ENCODE results near the gene RPL14. TPM values are rescaled to one million over a fixed set of nuclear protein-coding genes. Genes with fewer than 3 reads are reported as not detected.

The RPL14 gene
- total and polyA plus RNA-seq, 2 of the 13 experiments (the other 11 are each of a cell fraction or from before 2014, with no cell fraction given): 502 to 1,291 TPM

DNA sequence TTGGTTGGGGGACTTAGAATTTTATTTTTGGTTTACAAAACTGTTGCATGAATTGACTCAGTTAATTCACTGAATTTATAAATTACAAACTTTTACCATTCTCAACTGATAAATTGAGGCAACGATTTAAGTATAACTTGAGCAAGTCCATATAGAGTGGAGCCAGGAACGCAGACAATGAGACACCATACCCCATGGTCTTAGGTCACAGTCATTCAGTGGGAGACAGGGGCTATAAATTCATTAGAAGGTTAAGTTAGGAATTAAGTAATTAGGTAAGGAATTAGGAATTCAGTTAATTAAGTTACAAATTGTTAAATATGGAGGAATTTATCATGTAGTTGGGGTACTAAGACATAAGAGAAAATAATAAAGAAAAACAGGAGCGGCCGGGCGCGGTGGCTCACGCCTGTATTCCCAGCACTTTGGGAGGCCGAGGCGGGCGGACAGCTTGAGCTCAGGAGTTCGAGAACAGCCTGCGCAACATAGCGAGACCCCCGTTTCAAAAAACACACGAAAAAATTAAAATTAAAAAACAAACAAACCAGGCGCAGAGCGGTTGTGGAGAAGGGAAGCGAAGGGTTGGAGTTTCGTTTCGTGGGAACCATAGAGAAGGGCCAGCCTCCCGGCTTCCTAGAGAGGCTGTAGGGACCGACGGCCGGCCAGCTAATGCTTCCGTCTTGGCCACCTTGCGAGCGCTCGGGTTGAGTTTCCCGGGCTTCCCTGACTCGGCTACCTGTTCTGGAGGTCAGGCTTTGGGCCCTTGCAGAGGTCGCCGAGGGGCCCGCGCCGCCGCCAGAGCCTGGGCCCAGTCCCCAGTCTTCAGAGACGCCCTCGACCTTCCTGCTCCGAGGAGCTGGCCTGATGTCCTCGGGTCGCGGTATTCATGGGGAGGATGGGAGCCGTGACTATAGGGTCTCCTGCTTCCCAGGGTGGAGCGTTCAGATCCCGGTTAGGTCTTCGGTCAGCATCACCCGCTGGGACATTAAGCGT lies 19.6 kb downstream of the RPL14 start, which contains the start of gene ZNF619 (continued):
- TF ChIP-seq ZNF136 (CRISPR knock-in tag; IDR thresholded peaks at IDR 0.05; ENCODE audit: low read depth) (0 out of 2 replicates have a peak, but pooled peaks have one; percentile 36), ZNF234 (CRISPR knock-in tag; conservative IDR thresholded peaks at IDR 0.05) (no peak), ATF1 (CRISPR knock-in tag; IDR thresholded peaks at IDR 0.05) (no peak), SP4 (CRISPR knock-in tag; IDR thresholded peaks at IDR 0.05) (no peak), NFKB2 (CRISPR knock-in tag; IDR thresholded peaks at IDR 0.05; ENCODE audit: borderline replicate concordance) (peak; percentile 72; the same call in 1 of the 2 replicates), ZNF619 (CRISPR knock-in tag; IDR thresholded peaks at IDR 0.05) (no peak), CEBPB (IDR thresholded peaks at IDR 0.05; ENCODE audit: borderline replicate concordance, low read depth, low read length) (no peak), DR1 (CRISPR knock-in tag; IDR thresholded peaks at IDR 0.05) (0 out of 2 replicates have a peak, but pooled peaks have one; percentile 27), PRPF4 (IDR thresholded peaks at IDR 0.05; ENCODE audit: low read depth, low read length, poor library complexity, severe bottlenecking) (no peak), PRMT3 (CRISPR knock-in tag; IDR thresholded peaks at IDR 0.05; ENCODE audit: borderline replicate concordance, low read depth) (no peak), CREM (IDR thresholded peaks at IDR 0.05) (0 out of 2 replicates have a peak, but pooled peaks have one; percentile 17), CREM (CRISPR knock-in tag; IDR thresholded peaks at IDR 0.05) (no peak), SNAI1 (CRISPR knock-in tag; IDR thresholded peaks at IDR 0.05; ENCODE audit: borderline replicate concordance) (no peak), KMT2A (CRISPR knock-in tag; IDR thresholded peaks at IDR 0.05) (peak; percentile 68)
- TF ChIP-seq, protein P1, sequence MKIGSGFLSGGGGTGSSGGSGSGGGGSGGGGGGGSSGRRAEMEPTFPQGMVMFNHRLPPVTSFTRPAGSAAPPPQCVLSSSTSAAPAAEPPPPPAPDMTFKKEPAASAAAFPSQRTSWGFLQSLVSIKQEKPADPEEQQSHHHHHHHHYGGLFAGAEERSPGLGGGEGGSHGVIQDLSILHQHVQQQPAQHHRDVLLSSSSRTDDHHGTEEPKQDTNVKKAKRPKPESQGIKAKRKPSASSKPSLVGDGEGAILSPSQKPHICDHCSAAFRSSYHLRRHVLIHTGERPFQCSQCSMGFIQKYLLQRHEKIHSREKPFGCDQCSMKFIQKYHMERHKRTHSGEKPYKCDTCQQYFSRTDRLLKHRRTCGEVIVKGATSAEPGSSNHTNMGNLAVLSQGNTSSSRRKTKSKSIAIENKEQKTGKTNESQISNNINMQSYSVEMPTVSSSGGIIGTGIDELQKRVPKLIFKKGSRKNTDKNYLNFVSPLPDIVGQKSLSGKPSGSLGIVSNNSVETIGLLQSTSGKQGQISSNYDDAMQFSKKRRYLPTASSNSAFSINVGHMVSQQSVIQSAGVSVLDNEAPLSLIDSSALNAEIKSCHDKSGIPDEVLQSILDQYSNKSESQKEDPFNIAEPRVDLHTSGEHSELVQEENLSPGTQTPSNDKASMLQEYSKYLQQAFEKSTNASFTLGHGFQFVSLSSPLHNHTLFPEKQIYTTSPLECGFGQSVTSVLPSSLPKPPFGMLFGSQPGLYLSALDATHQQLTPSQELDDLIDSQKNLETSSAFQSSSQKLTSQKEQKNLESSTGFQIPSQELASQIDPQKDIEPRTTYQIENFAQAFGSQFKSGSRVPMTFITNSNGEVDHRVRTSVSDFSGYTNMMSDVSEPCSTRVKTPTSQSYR (CRISPR knock-in tag; IDR thresholded peaks at IDR 0.05; ENCODE audit: borderline replicate concordance): no peak
- TF ChIP-seq, protein P2, sequence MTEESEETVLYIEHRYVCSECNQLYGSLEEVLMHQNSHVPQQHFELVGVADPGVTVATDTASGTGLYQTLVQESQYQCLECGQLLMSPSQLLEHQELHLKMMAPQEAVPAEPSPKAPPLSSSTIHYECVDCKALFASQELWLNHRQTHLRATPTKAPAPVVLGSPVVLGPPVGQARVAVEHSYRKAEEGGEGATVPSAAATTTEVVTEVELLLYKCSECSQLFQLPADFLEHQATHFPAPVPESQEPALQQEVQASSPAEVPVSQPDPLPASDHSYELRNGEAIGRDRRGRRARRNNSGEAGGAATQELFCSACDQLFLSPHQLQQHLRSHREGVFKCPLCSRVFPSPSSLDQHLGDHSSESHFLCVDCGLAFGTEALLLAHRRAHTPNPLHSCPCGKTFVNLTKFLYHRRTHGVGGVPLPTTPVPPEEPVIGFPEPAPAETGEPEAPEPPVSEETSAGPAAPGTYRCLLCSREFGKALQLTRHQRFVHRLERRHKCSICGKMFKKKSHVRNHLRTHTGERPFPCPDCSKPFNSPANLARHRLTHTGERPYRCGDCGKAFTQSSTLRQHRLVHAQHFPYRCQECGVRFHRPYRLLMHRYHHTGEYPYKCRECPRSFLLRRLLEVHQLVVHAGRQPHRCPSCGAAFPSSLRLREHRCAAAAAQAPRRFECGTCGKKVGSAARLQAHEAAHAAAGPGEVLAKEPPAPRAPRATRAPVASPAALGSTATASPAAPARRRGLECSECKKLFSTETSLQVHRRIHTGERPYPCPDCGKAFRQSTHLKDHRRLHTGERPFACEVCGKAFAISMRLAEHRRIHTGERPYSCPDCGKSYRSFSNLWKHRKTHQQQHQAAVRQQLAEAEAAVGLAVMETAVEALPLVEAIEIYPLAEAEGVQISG (CRISPR knock-in tag; IDR thresholded peaks at IDR 0.05): peak; percentile 99
- TF ChIP-seq, protein P3, sequence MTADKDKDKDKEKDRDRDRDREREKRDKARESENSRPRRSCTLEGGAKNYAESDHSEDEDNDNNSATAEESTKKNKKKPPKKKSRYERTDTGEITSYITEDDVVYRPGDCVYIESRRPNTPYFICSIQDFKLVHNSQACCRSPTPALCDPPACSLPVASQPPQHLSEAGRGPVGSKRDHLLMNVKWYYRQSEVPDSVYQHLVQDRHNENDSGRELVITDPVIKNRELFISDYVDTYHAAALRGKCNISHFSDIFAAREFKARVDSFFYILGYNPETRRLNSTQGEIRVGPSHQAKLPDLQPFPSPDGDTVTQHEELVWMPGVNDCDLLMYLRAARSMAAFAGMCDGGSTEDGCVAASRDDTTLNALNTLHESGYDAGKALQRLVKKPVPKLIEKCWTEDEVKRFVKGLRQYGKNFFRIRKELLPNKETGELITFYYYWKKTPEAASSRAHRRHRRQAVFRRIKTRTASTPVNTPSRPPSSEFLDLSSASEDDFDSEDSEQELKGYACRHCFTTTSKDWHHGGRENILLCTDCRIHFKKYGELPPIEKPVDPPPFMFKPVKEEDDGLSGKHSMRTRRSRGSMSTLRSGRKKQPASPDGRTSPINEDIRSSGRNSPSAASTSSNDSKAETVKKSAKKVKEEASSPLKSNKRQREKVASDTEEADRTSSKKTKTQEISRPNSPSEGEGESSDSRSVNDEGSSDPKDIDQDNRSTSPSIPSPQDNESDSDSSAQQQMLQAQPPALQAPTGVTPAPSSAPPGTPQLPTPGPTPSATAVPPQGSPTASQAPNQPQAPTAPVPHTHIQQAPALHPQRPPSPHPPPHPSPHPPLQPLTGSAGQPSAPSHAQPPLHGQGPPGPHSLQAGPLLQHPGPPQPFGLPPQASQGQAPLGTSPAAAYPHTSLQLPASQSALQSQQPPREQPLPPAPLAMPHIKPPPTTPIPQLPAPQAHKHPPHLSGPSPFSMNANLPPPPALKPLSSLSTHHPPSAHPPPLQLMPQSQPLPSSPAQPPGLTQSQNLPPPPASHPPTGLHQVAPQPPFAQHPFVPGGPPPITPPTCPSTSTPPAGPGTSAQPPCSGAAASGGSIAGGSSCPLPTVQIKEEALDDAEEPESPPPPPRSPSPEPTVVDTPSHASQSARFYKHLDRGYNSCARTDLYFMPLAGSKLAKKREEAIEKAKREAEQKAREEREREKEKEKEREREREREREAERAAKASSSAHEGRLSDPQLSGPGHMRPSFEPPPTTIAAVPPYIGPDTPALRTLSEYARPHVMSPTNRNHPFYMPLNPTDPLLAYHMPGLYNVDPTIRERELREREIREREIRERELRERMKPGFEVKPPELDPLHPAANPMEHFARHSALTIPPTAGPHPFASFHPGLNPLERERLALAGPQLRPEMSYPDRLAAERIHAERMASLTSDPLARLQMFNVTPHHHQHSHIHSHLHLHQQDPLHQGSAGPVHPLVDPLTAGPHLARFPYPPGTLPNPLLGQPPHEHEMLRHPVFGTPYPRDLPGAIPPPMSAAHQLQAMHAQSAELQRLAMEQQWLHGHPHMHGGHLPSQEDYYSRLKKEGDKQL (CRISPR knock-in tag; IDR thresholded peaks at IDR 0.05; ENCODE audit: low read depth): no peak
